ENCODE measurements around the gene PITX2.

DNA sequence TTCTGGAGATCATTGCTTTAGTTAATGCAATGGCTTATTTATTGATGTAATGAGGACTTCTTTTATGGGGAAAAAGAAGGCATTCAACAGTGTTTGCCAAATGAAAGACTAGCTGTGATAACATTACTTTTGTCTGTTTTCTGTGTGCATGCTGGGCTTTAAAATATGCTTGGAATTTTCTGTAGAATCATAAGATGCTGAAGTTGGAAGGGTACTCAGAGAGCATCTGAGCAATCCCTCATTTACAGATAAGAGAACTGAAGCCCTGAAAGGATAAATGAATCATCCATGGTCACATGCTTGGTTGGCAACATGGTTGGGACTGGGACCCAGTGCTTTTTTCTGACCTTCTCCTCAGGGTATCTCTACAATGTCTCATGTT, 31.4 kb upstream of the PITX2 start:
- no peak for TF ChIP-seq KDM1A (IDR thresholded peaks at IDR 0.05; ENCODE audit: borderline replicate concordance, low read length)
- TF ChIP-seq CTCF (IDR thresholded peaks at IDR 0.05; ENCODE audit: control extremely low read depth in 1 of 3, insufficient read depth in 1 of 3, low read depth in 1 of 3, low read length in 3 of 3): no peak
- no peak for TF ChIP-seq POLR2AphosphoS5 (IDR thresholded peaks at IDR 0.05; ENCODE audit: low read depth, low read length)
- no peak for TF ChIP-seq RBBP5 (IDR thresholded peaks at IDR 0.05; ENCODE audit: borderline replicate concordance, low read depth, low read length)
- no peak for TF ChIP-seq GTF2F1 (IDR thresholded peaks at IDR 0.05; ENCODE audit: borderline replicate concordance, low read depth, low read length)
- TF ChIP-seq CREB1 (IDR thresholded peaks at IDR 0.05): no peak
- TF ChIP-seq SP2 (IDR thresholded peaks at IDR 0.05; ENCODE audit: low read length): no peak
- no peak for TF ChIP-seq CBX5 (IDR thresholded peaks at IDR 0.05; ENCODE audit: low read depth, low read length)
- no peak for TF ChIP-seq EZH2 (IDR thresholded peaks at IDR 0.05; ENCODE audit: low read depth, low read length, severe bottlenecking)
- no peak for TF ChIP-seq SIN3A (conservative IDR thresholded peaks at IDR 0.05 in 1 of 2, IDR thresholded peaks at IDR 0.05 in 1 of 2; ENCODE audit: low read depth in 1 of 2, low read length in 2 of 2)
- TF ChIP-seq, protein P1, sequence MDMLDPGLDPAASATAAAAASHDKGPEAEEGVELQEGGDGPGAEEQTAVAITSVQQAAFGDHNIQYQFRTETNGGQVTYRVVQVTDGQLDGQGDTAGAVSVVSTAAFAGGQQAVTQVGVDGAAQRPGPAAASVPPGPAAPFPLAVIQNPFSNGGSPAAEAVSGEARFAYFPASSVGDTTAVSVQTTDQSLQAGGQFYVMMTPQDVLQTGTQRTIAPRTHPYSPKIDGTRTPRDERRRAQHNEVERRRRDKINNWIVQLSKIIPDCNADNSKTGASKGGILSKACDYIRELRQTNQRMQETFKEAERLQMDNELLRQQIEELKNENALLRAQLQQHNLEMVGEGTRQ (IDR thresholded peaks at IDR 0.05; ENCODE audit: low read length): no peak
- no peak for TF ChIP-seq POLR2A (IDR thresholded peaks at IDR 0.05; ENCODE audit: control extremely low read depth in 1 of 2, low read depth in 2 of 2, low read length in 2 of 2)
- TF ChIP-seq HDAC2 (IDR thresholded peaks at IDR 0.05; ENCODE audit: borderline replicate concordance in 1 of 2, low read depth in 2 of 2, low read length in 2 of 2): no peak
- TF ChIP-seq, protein P2, sequence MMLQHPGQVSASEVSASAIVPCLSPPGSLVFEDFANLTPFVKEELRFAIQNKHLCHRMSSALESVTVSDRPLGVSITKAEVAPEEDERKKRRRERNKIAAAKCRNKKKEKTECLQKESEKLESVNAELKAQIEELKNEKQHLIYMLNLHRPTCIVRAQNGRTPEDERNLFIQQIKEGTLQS (IDR thresholded peaks at IDR 0.05; ENCODE audit: insufficient read depth, low read depth, low read length): no peak
